CD4-positive, alpha-beta T cell treated with Interleukin-4 for 1 hour (primary cell): ENCODE data around the gene YOD1.

ENCODE experiments used
- DNase-seq, 2 donors: peaks; one replicate each; pipeline ENCODE4 v3.0.0-alpha.2; 2020 to 2022

The YOD1 gene

GRCh38 chr1:207071426-207071825 lies 20.4 kb upstream of the YOD1 start:
- DNase-seq = no peak

GRCh38 chr1:207070811-207071210 lies 19.8 kb upstream of the YOD1 start:
- no peak for DNase-seq

- no peak for DNase-seq
These were observed 19.0 kb upstream of the YOD1 start for GRCh38 chr1:207069858-207070506.

GRCh38 chr1:207069061-207069460 lies 18.1 kb upstream of the YOD1 start:
- DNase-seq = peak in 1 of 2 donors; percentile 30

- DNase-seq = no peak
These were observed 16.7 kb upstream of the YOD1 start for GRCh38 chr1:207067665-207068064.

GRCh38 chr1:207067185-207067584 lies 16.2 kb upstream of the YOD1 start:
- no peak for DNase-seq

- DNase-seq = no peak
These were observed 13.6 kb upstream of the YOD1 start for GRCh38 chr1:207064561-207064960.

- no peak for DNase-seq
These were observed 12.0 kb upstream of the YOD1 start for GRCh38 chr1:207063014-207063413.

GRCh38 chr1:207062058-207062457 lies 11.1 kb upstream of the YOD1 start:
- no peak for DNase-seq

- DNase-seq = no peak
These were observed 9.6 kb upstream of the YOD1 start for GRCh38 chr1:207060596-207060995.

GRCh38 chr1:207059881-207060280 lies 8.9 kb upstream of the YOD1 start:
- no peak for DNase-seq

GRCh38 chr1:207058878-207059867 lies 8.2 kb upstream of the YOD1 start:
- DNase-seq = no peak

GRCh38 chr1:207058252-207058651 lies 7.2 kb upstream of the YOD1 start:
- no peak for DNase-seq

GRCh38 chr1:207056673-207057072 lies 5.7 kb upstream of the YOD1 start:
- DNase-seq = no peak

- no peak for DNase-seq
These were observed 4.5 kb upstream of the YOD1 start for GRCh38 chr1:207055386-207056001.

GRCh38 chr1:207054491-207054890 lies 3.5 kb upstream of the YOD1 start:
- DNase-seq = peak in 1 of 2 donors; percentile 34

GRCh38 chr1:207052911-207053769 lies 2.1 kb upstream of the YOD1 start, which contains the start of gene PFKFB2:
Gene PFKFB2 (plus strand): TSS chr1:207053275. CDS start chr1:207054718, 1,443 bp downstream.
- peak; percentile 95 for DNase-seq

- peak; percentile 92 to 93 for DNase-seq
These were observed 373 bp downstream of the YOD1 start for GRCh38 chr1:207050480-207051190.

GRCh38 chr1:207049974-207050391 lies 1.0 kb downstream of the YOD1 start:
- DNase-seq = peak; percentile 58 to 74

- DNase-seq = no peak
These were observed 1.5 kb downstream of the YOD1 start for GRCh38 chr1:207049514-207049913.

- no peak for DNase-seq
These were observed 2.0 kb downstream of the YOD1 start for GRCh38 chr1:207049054-207049453.

GRCh38 chr1:207048041-207048440 lies 3.0 kb downstream of the YOD1 start:
- DNase-seq = no peak
